Mesodermal cell (in vitro differentiated cells): ENCODE results near the gene CD101.
"Not testable (repeated sequence)": the region's sequence is repeated elsewhere in the genome, so short reads cannot be mapped to it uniquely, and the experiment has no call there.

Experiments
- H3K27ac ChIP-seq: 2 replicates; pipeline ENCODE4 v1.7.0; 2013; ENCODE audit warnings: mild to moderate bottlenecking, low read depth, low read length, moderate library complexity; ENCODE audit not compliant: severe bottlenecking
- H3K36me3 ChIP-seq: 2 replicates; pipeline ENCODE4 v1.7.1; 2013; ENCODE audit warnings: mild to moderate bottlenecking, low read length, moderate library complexity; ENCODE audit not compliant: control insufficient read depth, insufficient read depth
- H3K4me1 ChIP-seq: one replicate; pipeline ENCODE4 v1.7.1; 2013; ENCODE audit warnings: mild to moderate bottlenecking, low read length; ENCODE audit not compliant: insufficient read depth, control insufficient read depth, poor library complexity, severe bottlenecking
- H3K4me3 ChIP-seq: 2 replicates; pipeline ENCODE4 v1.7.0; 2013; ENCODE audit warnings: low read length, control low read depth, mild to moderate bottlenecking; ENCODE audit not compliant: insufficient read depth, poor library complexity, severe bottlenecking; ENCODE audit errors: extremely low read depth
- H3K9me3 ChIP-seq: 2 replicates; pipeline ENCODE4 v1.7.1; 2013; ENCODE audit warnings: mild to moderate bottlenecking, low read length, moderate library complexity; ENCODE audit not compliant: control insufficient read depth
- WGBS, 2 experiments: methylation state at CpG; one replicate each; pipeline ENCODE4 v1.1.5; 2013; ENCODE audit warnings: missing lambda C conversion rate in 2 of 2; ENCODE audit not compliant: insufficient coverage in 2 of 2; 5-methylcytosine and 5-hydroxymethylcytosine counted together

The CD101 gene

GRCh38 chr1:116968724-116969123 lies 32.8 kb upstream of the CD101 start:
- Histone ChIP-seq H3K36me3 (peaks cover 24% of the 10 kb centered on the region), H3K4me3 (no peak overlapping the region), H3K4me1 (no peaks in the 10 kb centered on the region), H3K27ac (no peak overlapping the region), H3K9me3 (peaks cover 2% of the 10 kb centered on the region)
- WGBS, 2 experiments, result no CpG with 5 or more reads among the region's 3 CpGs

GRCh38 chr1:116971258-116971860 lies 30.2 kb upstream of the CD101 start:
- Histone ChIP-seq H3K4me3 (no peak overlapping the region), H3K27ac (no peak overlapping the region), H3K9me3 (peaks cover 4% of the 10 kb centered on the region), H3K4me1 (no peaks in the 10 kb centered on the region), H3K36me3 (peaks cover 32% of the 10 kb centered on the region)
- 79 to 80% methylated on average over 3 of the region's 4 CpGs for WGBS, 2 experiments

GRCh38 chr1:116971965-116972673 lies 29.4 kb upstream of the CD101 start:
- 90 to 100% methylated on average over 2 to 5 of the region's 6 CpGs for WGBS, 2 experiments
- no peaks in the 10 kb centered on the region for H3K4me1 ChIP-seq
- peaks cover 29% of the 10 kb centered on the region for H3K36me3 ChIP-seq
- H3K4me3 ChIP-seq, result no peak overlapping the region
- H3K9me3 ChIP-seq, result peaks cover 4% of the 10 kb centered on the region
- H3K27ac ChIP-seq, result peak overlapping the region; percentile 5

- Histone ChIP-seq H3K36me3 (peaks cover 24% of the 10 kb centered on the region), H3K4me1 (no peaks in the 10 kb centered on the region), H3K9me3 (peaks cover 4% of the 10 kb centered on the region), H3K27ac (no peak overlapping the region), H3K4me3 (no peak overlapping the region)
- WGBS, 2 experiments, result no CpG with 5 or more reads among the region's 2 CpGs
These were observed 28.9 kb upstream of the CD101 start for GRCh38 chr1:116972674-116973030.

GRCh38 chr1:116980309-116980708 lies 21.3 kb upstream of the CD101 start:
- WGBS, 2 experiments, result no CpG with 5 or more reads among the region's 1 CpG
- H3K4me3 ChIP-seq, H3K4me1 ChIP-seq, H3K9me3 ChIP-seq, H3K27ac ChIP-seq: not testable (repeated sequence)
- H3K36me3 ChIP-seq, result peaks cover 12% of the 10 kb centered on the region

- no peak overlapping the region for H3K27ac ChIP-seq
These were observed 20.0 kb upstream of the CD101 start for GRCh38 chr1:116981521-116982037.

GRCh38 chr1:116982319-116983004 lies 19.1 kb upstream of the CD101 start:
- no peak overlapping the region for H3K27ac ChIP-seq
- 92 to 96% methylated on average over 6 of the region's 9 CpGs for WGBS, 2 experiments

More at GRCh38 chr1:116981521-116982037, 20.0 kb upstream of the CD101 start:
- no peak overlapping the region for H3K4me3 ChIP-seq
- H3K9me3 ChIP-seq, result no peaks in the 10 kb centered on the region
- H3K4me1 ChIP-seq, result no peaks in the 10 kb centered on the region
- 89 to 91% methylated on average over 2 of the region's 2 CpGs for WGBS, 2 experiments
- peaks cover 18% of the 10 kb centered on the region for H3K36me3 ChIP-seq

GRCh38 chr1:116983112-116983511 lies 18.4 kb upstream of the CD101 start:
- H3K36me3 ChIP-seq, result peaks cover 24% of the 10 kb centered on the region
- H3K27ac ChIP-seq, result no peak overlapping the region
- no peaks in the 10 kb centered on the region for H3K9me3 ChIP-seq
- 88 to 91% methylated on average over 3 to 4 of the region's 5 CpGs for WGBS, 2 experiments
- no peak overlapping the region for H3K4me3 ChIP-seq
- peaks cover 13% of the 10 kb centered on the region for H3K4me1 ChIP-seq

More at GRCh38 chr1:116982319-116983004, 19.1 kb upstream of the CD101 start:
- peaks cover 24% of the 10 kb centered on the region for H3K36me3 ChIP-seq
- no peaks in the 10 kb centered on the region for H3K9me3 ChIP-seq
- H3K4me3 ChIP-seq, result no peak overlapping the region
- peaks cover 7% of the 10 kb centered on the region for H3K4me1 ChIP-seq

- no peaks in the 10 kb centered on the region for H3K9me3 ChIP-seq
- peaks cover 24% of the 10 kb centered on the region for H3K36me3 ChIP-seq
- WGBS, 2 experiments, result no CpG with 5 or more reads among the region's 4 CpGs
- peaks cover 14% of the 10 kb centered on the region for H3K4me1 ChIP-seq
- H3K27ac ChIP-seq, result no peak overlapping the region
- H3K4me3 ChIP-seq, result no peak overlapping the region
These were observed 17.9 kb upstream of the CD101 start for GRCh38 chr1:116983678-116984077.

GRCh38 chr1:116984406-116985160 lies 17.0 kb upstream of the CD101 start:
- 94 to 96% methylated on average over 13 of the region's 14 CpGs for WGBS, 2 experiments
- Histone ChIP-seq H3K4me1 (peaks cover 14% of the 10 kb centered on the region), H3K9me3 (no peaks in the 10 kb centered on the region), H3K4me3 (no peak overlapping the region), H3K36me3 (peaks cover 24% of the 10 kb centered on the region), H3K27ac (no peak overlapping the region)
